Sigmoid colon (tissue), 7 donors: ENCODE measurements around the gene RGS8. TPM values are rescaled to one million over a fixed set of nuclear protein-coding genes. Genes with fewer than 3 reads are reported as not detected.

ENCODE experiments used
- DNase-seq: peaks from one replicate; pipeline ENCODE4 v3.0.0-alpha.2; 2019
- H3K27ac ChIP-seq, 4 donors: fragments of 200-600 bp; sonication (generic); one replicate each; pipeline ENCODE4 v1.5.1; 2016 to 2019; ENCODE audit warnings: mild to moderate bottlenecking in 1 of 4
- H3K27me3 ChIP-seq, 3 donors: fragments of 200-600 bp; sonication (generic); one replicate each; pipeline ENCODE4 v1.5.1; 2019; ENCODE audit warnings: mild to moderate bottlenecking in 1 of 3
- H3K36me3 ChIP-seq, 4 donors: fragments of 200-600 bp; sonication (generic); one replicate each; pipeline ENCODE4 v1.5.1; 2016 to 2019
- H3K4me1 ChIP-seq, 4 donors: fragments of 200-600 bp; sonication (generic); one replicate each; pipeline ENCODE4 v1.5.1; 2017 to 2019
- H3K4me3 ChIP-seq, 4 donors: fragments of 200-600 bp; sonication (generic); one replicate each; pipeline ENCODE4 v1.5.1; 2017 to 2019; ENCODE audit warnings: mild to moderate bottlenecking in 2 of 4, moderate library complexity in 1 of 4
- H3K9me3 ChIP-seq, 4 donors: fragments of 200-600 bp in 3 of 4; sonication (generic) in 3 of 4; one replicate each; pipeline versions ENCODE4 v1.5.1 to v1.6.1; 2013 to 2019
- CTCF ChIP-seq, 4 experiments: fragments of 450-650 bp in 3 of 4; fragments of 200-600 bp in 1 of 4; IDR thresholded peaks; one replicate each; pipeline ENCODE4 v1.5.1; 2016 to 2019; ENCODE audit warnings: antibody characterized with exemption in 4 of 4, mild to moderate bottlenecking in 3 of 4, moderate library complexity in 2 of 4
- EP300 ChIP-seq, 4 donors: sonication (generic); formaldehyde crosslinking; IDR thresholded peaks; one replicate each; pipeline ENCODE4 v1.6.1; 2017; ENCODE audit warnings: antibody characterized with exemption in 4 of 4
- POLR2A ChIP-seq, 2 donors: fragments of 450-650 bp; IDR thresholded peaks; one replicate each; pipeline ENCODE4 v1.6.1; 2016; ENCODE audit warnings: antibody characterized with exemption in 2 of 2, mild to moderate bottlenecking in 2 of 2, moderate library complexity in 2 of 2
- POLR2AphosphoS5 ChIP-seq, 4 donors: sonication (generic); formaldehyde crosslinking; IDR thresholded peaks; one replicate each; pipeline ENCODE4 v1.6.1; 2017; ENCODE audit warnings: antibody characterized with exemption in 4 of 4
- WGBS, 2 donors: extraction: QIAGEN DNeasy Blood & Tissue Kit; methylation state at CpG; one replicate each; pipeline ENCODE4 v1.1.7; 2013; 5-methylcytosine and 5-hydroxymethylcytosine counted together
- intact Hi-C: fragments of 100-400 bp; cut with DNase I; formaldehyde crosslinking; loops from one replicate; pipeline ENCODE4 v1.15.1; 2023
- polyA plus RNA-seq, 3 donors: library from polyadenylated mRNA; stranded (reverse); fragments of 200-250 nt; gene quantifications; one replicate each; pipeline ENCODE4 v1.2.3, GENCODE V29; 2013
- total RNA-seq, 4 donors: library from RNA; depleted of rRNA; stranded (reverse); fragments of >200 nt; gene quantifications; one replicate each; pipeline ENCODE4 v1.1.0, GENCODE V29; 2016
- donor health status: healthy with polysubstance abuse.
- donor health status: Bipolar disorder and iron deficiency.
- donor health status: healthy.

RGS8 gene
- total and polyA plus RNA-seq, 7 donors: under 0.01 to 0.54 (median 0.04) TPM; not detected in 4

GRCh38 chr1:182718311-182718710, 33.9 kb upstream of the RGS8 start:
- 84 to 86% methylated on average over 2 of the region's 2 CpGs for WGBS, 2 donors
- DNase-seq: no peak
- Histone ChIP-seq H3K36me3 (no peaks in the 10 kb centered on the region), H3K4me3 (no peak overlapping the region), H3K9me3 (no peaks in the 10 kb centered on the region), H3K27me3 (no peaks in the 10 kb centered on the region), H3K27ac (no peak overlapping the region), H3K4me1 (no peaks in the 10 kb centered on the region)
- intact Hi-C loops: no loop called here
- TF ChIP-seq EP300 (IDR thresholded peaks at IDR 0.05) (no peak), CTCF (IDR thresholded peaks at IDR 0.05) (no peak), POLR2A (IDR thresholded peaks at IDR 0.05) (no peak), POLR2AphosphoS5 (IDR thresholded peaks at IDR 0.05) (no peak)

- Histone ChIP-seq H3K4me1 (no peaks in the 10 kb centered on the region), H3K27ac (no peak overlapping the region), H3K36me3 (no peaks in the 10 kb centered on the region), H3K9me3 (no peaks in the 10 kb centered on the region), H3K27me3 (no peaks in the 10 kb centered on the region), H3K4me3 (no peak overlapping the region)
- DNase-seq: no peak
- TF ChIP-seq POLR2A (IDR thresholded peaks at IDR 0.05): no peak
- TF ChIP-seq CTCF (IDR thresholded peaks at IDR 0.05): no peak
- no peak for TF ChIP-seq EP300 (IDR thresholded peaks at IDR 0.05)
- no peak for TF ChIP-seq POLR2AphosphoS5 (IDR thresholded peaks at IDR 0.05)
- 58 to 85% methylated on average over 4 of the region's 4 CpGs for WGBS, 2 donors
- intact Hi-C loops: no loop called here
Observed at GRCh38 chr1:182716740-182717720, 32.6 kb upstream of the RGS8 start.

- WGBS, 2 donors: 37 to 92% methylated on average over 2 of the region's 2 CpGs
- DNase-seq: no peak
- Histone ChIP-seq H3K4me1 (no peaks in the 10 kb centered on the region), H3K27me3 (no peaks in the 10 kb centered on the region), H3K4me3 (no peak overlapping the region), H3K27ac (no peak overlapping the region), H3K36me3 (no peaks in the 10 kb centered on the region), H3K9me3 (no peaks in the 10 kb centered on the region)
- intact Hi-C loops: no loop called here
- no peak for TF ChIP-seq CTCF (IDR thresholded peaks at IDR 0.05)
- TF ChIP-seq POLR2A (IDR thresholded peaks at IDR 0.05): no peak
- TF ChIP-seq EP300 (IDR thresholded peaks at IDR 0.05): no peak
- no peak for TF ChIP-seq POLR2AphosphoS5 (IDR thresholded peaks at IDR 0.05)
Observed at GRCh38 chr1:182715531-182715930, 31.1 kb upstream of the RGS8 start.

- H3K9me3 ChIP-seq: no peaks in the 10 kb centered on the region
- no peak for DNase-seq
- intact Hi-C loops: no loop called here
- no peak overlapping the region for H3K4me3 ChIP-seq
- H3K36me3 ChIP-seq: no peaks in the 10 kb centered on the region
- TF ChIP-seq POLR2AphosphoS5 (IDR thresholded peaks at IDR 0.05) (no peak), CTCF (IDR thresholded peaks at IDR 0.05) (no peak), POLR2A (IDR thresholded peaks at IDR 0.05) (no peak), EP300 (IDR thresholded peaks at IDR 0.05) (no peak)
- H3K27ac ChIP-seq: no peak overlapping the region
- H3K4me1 ChIP-seq: no peaks in the 10 kb centered on the region
- 75 to 82% methylated on average over 2 of the region's 2 CpGs for WGBS, 2 donors
- no peaks in the 10 kb centered on the region for H3K27me3 ChIP-seq
Observed at GRCh38 chr1:182714546-182714945, 30.2 kb upstream of the RGS8 start.
